WTC11 (cell line): ENCODE results near the gene ESYT2. TPM values are rescaled to one million over a fixed set of nuclear protein-coding genes. Genes with fewer than 3 reads are reported as not detected.

ENCODE experiments used
- ATAC-seq: fragments of 200-7000 bp; cut with Tn5 transposase; 2 replicates; pipeline ENCODE4 v1.10.0; 2021; ENCODE audit warnings: mild to moderate bottlenecking, moderate library complexity
- CTCF ChIA-PET: fragments of 300-600 bp; sonication (Branson Sonifier 250); formaldehyde crosslinking; loops from one replicate; lab custom pipeline; 2021; ENCODE audit warnings: antibody characterized with exemption; lab: Charles Lee
- POLR2A ChIA-PET: fragments of 350-600 bp; sonication (Branson Sonifier 250); formaldehyde crosslinking; loops from one replicate; lab custom pipeline; 2021; ENCODE audit warnings: antibody characterized with exemption; lab: Charles Lee
- DNase-seq: peaks from one replicate; pipeline ENCODE4 v3.0.0; 2021; ENCODE audit warnings: low spot score
- H3K27ac Mint-ChIP-seq: 2 replicates; pipeline ENCODE4 v1.8.0; 2021; ENCODE audit warnings: mixed read lengths
- H3K27me3 Mint-ChIP-seq: 2 replicates; pipeline ENCODE4 v1.8.0; 2021; ENCODE audit warnings: low read depth, mild to moderate bottlenecking, moderate library complexity, mixed read lengths
- H3K36me3 Mint-ChIP-seq: 2 replicates; pipeline ENCODE4 v1.8.0; 2021; ENCODE audit warnings: mixed read lengths
- H3K4me1 Mint-ChIP-seq: 2 replicates; pipeline ENCODE4 v1.8.0; 2022; ENCODE audit warnings: mixed read lengths
- H3K4me3 Mint-ChIP-seq: 2 replicates; pipeline ENCODE4 v1.8.0; 2021; ENCODE audit warnings: mild to moderate bottlenecking, moderate library complexity, mixed read lengths
- H3K9me3 Mint-ChIP-seq: 2 replicates; pipeline ENCODE4 v1.8.0; 2021; ENCODE audit warnings: mixed read lengths
- FOXP4 ChIP-seq: sonication (generic); formaldehyde crosslinking; IDR thresholded peaks from 2 replicates; pipeline ENCODE4 v1.8.0; 2022; ENCODE audit warnings: mild to moderate bottlenecking, missing genetic modification reagents
- GTF2I ChIP-seq: fragments of 250-450 bp; sonication (Bioruptor Pico); conservative IDR thresholded peaks from 2 replicates; pipeline ENCODE4 v1.4.0; 2021; ENCODE audit warnings: mild to moderate bottlenecking
- HMGXB4 ChIP-seq: sonication (generic); formaldehyde crosslinking; IDR thresholded peaks from 2 replicates; pipeline ENCODE4 v1.8.1; 2023; ENCODE audit warnings: mild to moderate bottlenecking, moderate library complexity, missing genetic modification reagents
- MLX ChIP-seq: sonication (generic); formaldehyde crosslinking; IDR thresholded peaks from 2 replicates; pipeline ENCODE4 v1.8.1; 2023; ENCODE audit warnings: mild to moderate bottlenecking, missing genetic modification reagents, moderate library complexity
- NFATC4 ChIP-seq: fragments of 250-450 bp; sonication (Bioruptor Pico); IDR thresholded peaks from 2 replicates; pipeline ENCODE4 v1.9.0; 2021; ENCODE audit warnings: mild to moderate bottlenecking
- NFYB ChIP-seq: sonication (generic); formaldehyde crosslinking; conservative IDR thresholded peaks from 2 replicates; pipeline ENCODE4 v1.8.0; 2022; ENCODE audit warnings: low read depth, missing genetic modification reagents
- PRDM15 ChIP-seq: sonication (generic); formaldehyde crosslinking; IDR thresholded peaks from 2 replicates; pipeline ENCODE4 v1.8.0; 2022; ENCODE audit warnings: missing genetic modification reagents
- RELA ChIP-seq: sonication (generic); formaldehyde crosslinking; IDR thresholded peaks from 2 replicates; pipeline ENCODE4 v1.8.1; 2022; ENCODE audit warnings: missing genetic modification reagents, mild to moderate bottlenecking, borderline replicate concordance
- STAT6 ChIP-seq: sonication (generic); formaldehyde crosslinking; conservative IDR thresholded peaks from 2 replicates; pipeline ENCODE4 v1.8.1; 2023; ENCODE audit warnings: mild to moderate bottlenecking, low read depth, missing genetic modification reagents, moderate library complexity
- TCF7 ChIP-seq: sonication (generic); formaldehyde crosslinking; IDR thresholded peaks from 2 replicates; pipeline ENCODE4 v1.8.0; 2022; ENCODE audit warnings: mild to moderate bottlenecking, low read depth, missing genetic modification reagents, moderate library complexity
- TEAD1 ChIP-seq: sonication (generic); formaldehyde crosslinking; IDR thresholded peaks from 2 replicates; pipeline ENCODE4 v1.8.0; 2022; ENCODE audit warnings: mild to moderate bottlenecking, missing genetic modification reagents
- TEAD4 ChIP-seq: sonication (generic); formaldehyde crosslinking; IDR thresholded peaks from 2 replicates; pipeline ENCODE4 v1.8.0; 2022; ENCODE audit warnings: mild to moderate bottlenecking, missing genetic modification reagents
- USF2 ChIP-seq: sonication (generic); formaldehyde crosslinking; IDR thresholded peaks from 2 replicates; pipeline ENCODE4 v1.8.1; 2023; ENCODE audit warnings: mild to moderate bottlenecking, missing genetic modification reagents, moderate library complexity
- ZNF138 ChIP-seq: sonication (generic); formaldehyde crosslinking; conservative IDR thresholded peaks from 2 replicates; pipeline ENCODE4 v1.8.1; 2022; ENCODE audit warnings: mild to moderate bottlenecking, moderate library complexity, missing genetic modification reagents
- ZNF219 ChIP-seq: sonication (generic); formaldehyde crosslinking; IDR thresholded peaks from 2 replicates; pipeline ENCODE4 v1.8.0; 2023; ENCODE audit warnings: missing genetic modification reagents, mild to moderate bottlenecking, borderline replicate concordance
- ZNF317 ChIP-seq: sonication (generic); formaldehyde crosslinking; IDR thresholded peaks from 2 replicates; pipeline ENCODE4 v1.8.1; 2023; ENCODE audit warnings: low read depth, mild to moderate bottlenecking, moderate library complexity, missing genetic modification reagents, borderline replicate concordance
- ZNF423 ChIP-seq: fragments of 250-450 bp; sonication (Bioruptor Pico); IDR thresholded peaks from 2 replicates; pipeline ENCODE4 v2.1.2; 2022; ENCODE audit warnings: mild to moderate bottlenecking, moderate library complexity
- total RNA-seq: library from RNA; stranded (reverse); gene quantifications from 3 replicates; pipeline ENCODE4 v1.2.3, GENCODE V29; 2021

Gene ESYT2
- total RNA-seq, 1 experiment from 2014 or later = 45.1 TPM

GRCh38 chr7:158812684-158813083, 16.6 kb downstream of the ESYT2 start:
- DNase-seq (no peak), ATAC-seq (no peak)
- no peak overlapping the region for H3K4me3 Mint-ChIP-seq
- 0 out of 2 replicates have a peak, but pooled peaks cover 4% of the 10 kb centered on the region for H3K9me3 Mint-ChIP-seq
- ChIA-PET CTCF (no interaction called here), POLR2A (no interaction called here)
- no peaks in the 10 kb centered on the region for H3K27me3 Mint-ChIP-seq
- TF ChIP-seq PRDM15 (CRISPR knock-in tag) = no peak
- TF ChIP-seq STAT6 = no peak
- TF ChIP-seq ZNF138 (CRISPR knock-in tag) = no peak
- TF ChIP-seq TCF7 (CRISPR knock-in tag) = no peak
- no peak for TF ChIP-seq RELA (CRISPR knock-in tag)
- TF ChIP-seq USF2 = no peak
- no peak for TF ChIP-seq HMGXB4 (CRISPR knock-in tag)
- no peak for TF ChIP-seq TEAD1 (CRISPR knock-in tag)
- TF ChIP-seq TEAD4 (CRISPR knock-in tag) = no peak
- no peak for TF ChIP-seq ZNF219 (CRISPR knock-in tag)
- TF ChIP-seq FOXP4 = no peak
- no peak for TF ChIP-seq GTF2I (CRISPR knock-in tag)
- TF ChIP-seq ZNF423 = no peak
- TF ChIP-seq NFYB (CRISPR knock-in tag) = no peak
- TF ChIP-seq ZNF317 = no peak
- TF ChIP-seq MLX = no peak
- no peak for TF ChIP-seq NFATC4
- H3K4me1 Mint-ChIP-seq = peaks cover 63% of the 10 kb centered on the region
- H3K27ac Mint-ChIP-seq = peak overlapping the region; percentile 47; the same call in 1 of the 2 replicates
- H3K36me3 Mint-ChIP-seq = peaks cover 28% of the 10 kb centered on the region
